ENCODE measurements around the gene OR9G4. TPM values are rescaled to one million over a fixed set of nuclear protein-coding genes. Genes with fewer than 3 reads are reported as not detected.

Gene OR9G4
- total RNA-seq, 1 donor from 2014 or later: not detected

- TF ChIP-seq, protein P1, sequence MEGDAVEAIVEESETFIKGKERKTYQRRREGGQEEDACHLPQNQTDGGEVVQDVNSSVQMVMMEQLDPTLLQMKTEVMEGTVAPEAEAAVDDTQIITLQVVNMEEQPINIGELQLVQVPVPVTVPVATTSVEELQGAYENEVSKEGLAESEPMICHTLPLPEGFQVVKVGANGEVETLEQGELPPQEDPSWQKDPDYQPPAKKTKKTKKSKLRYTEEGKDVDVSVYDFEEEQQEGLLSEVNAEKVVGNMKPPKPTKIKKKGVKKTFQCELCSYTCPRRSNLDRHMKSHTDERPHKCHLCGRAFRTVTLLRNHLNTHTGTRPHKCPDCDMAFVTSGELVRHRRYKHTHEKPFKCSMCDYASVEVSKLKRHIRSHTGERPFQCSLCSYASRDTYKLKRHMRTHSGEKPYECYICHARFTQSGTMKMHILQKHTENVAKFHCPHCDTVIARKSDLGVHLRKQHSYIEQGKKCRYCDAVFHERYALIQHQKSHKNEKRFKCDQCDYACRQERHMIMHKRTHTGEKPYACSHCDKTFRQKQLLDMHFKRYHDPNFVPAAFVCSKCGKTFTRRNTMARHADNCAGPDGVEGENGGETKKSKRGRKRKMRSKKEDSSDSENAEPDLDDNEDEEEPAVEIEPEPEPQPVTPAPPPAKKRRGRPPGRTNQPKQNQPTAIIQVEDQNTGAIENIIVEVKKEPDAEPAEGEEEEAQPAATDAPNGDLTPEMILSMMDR (IDR thresholded peaks at IDR 0.05): no peak
- DNase-seq: no peak
- intact Hi-C loops (cut with DNase I): no loop called here
- H3K4me1 ChIP-seq: no peaks in the 10 kb centered on the region
- no peak overlapping the region for H3K4me3 ChIP-seq
- no peak for ATAC-seq
- no peaks in the 10 kb centered on the region for H3K36me3 ChIP-seq
- no peaks in the 10 kb centered on the region for H3K9me3 ChIP-seq
- no peaks in the 10 kb centered on the region for H3K27me3 ChIP-seq (ENCODE audit: low read depth)
- H3K27ac ChIP-seq: no peak overlapping the region
Observed at GRCh38 chr11:56751480-56751879, 3.0 kb upstream of the OR9G4 start.

- intact Hi-C loops (cut with DNase I): no loop called here
- Histone ChIP-seq H3K27me3 (ENCODE audit: low read depth) (no peaks in the 10 kb centered on the region), H3K27ac (no peak overlapping the region), H3K36me3 (no peaks in the 10 kb centered on the region), H3K9me3 (no peaks in the 10 kb centered on the region), H3K4me3 (no peak overlapping the region), H3K4me1 (no peaks in the 10 kb centered on the region)
- TF ChIP-seq, protein P1 (IDR thresholded peaks at IDR 0.05): no peak
- DNase-seq (no peak), ATAC-seq (no peak)
Observed at GRCh38 chr11:56750190-56750589, 1.7 kb upstream of the OR9G4 start.

DNA sequence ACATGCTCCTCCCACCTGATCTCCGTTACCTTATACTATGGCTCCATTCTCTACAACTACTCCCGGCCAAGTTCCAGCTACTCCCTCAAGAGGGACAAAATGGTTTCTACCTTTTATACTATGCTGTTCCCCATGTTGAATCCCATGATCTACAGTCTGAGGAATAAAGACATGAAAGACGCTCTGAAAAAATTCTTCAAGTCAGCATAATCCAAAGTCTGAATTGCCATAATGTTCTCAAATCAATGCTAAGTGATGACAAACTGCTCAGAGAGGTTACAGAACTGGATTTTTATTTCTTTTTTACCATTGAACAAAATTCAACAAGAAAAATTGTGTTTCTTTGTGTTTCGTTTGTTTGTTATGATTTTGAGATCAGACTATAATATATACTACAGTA, 7.6 kb downstream of the OR9G4 start:
- no peaks in the 10 kb centered on the region for H3K36me3 ChIP-seq
- intact Hi-C loops (cut with DNase I): no loop called here
- TF ChIP-seq, protein P1 (IDR thresholded peaks at IDR 0.05): no peak
- H3K4me1 ChIP-seq: no peaks in the 10 kb centered on the region
- no peaks in the 10 kb centered on the region for H3K27me3 ChIP-seq (ENCODE audit: low read depth)
- H3K9me3 ChIP-seq: no peaks in the 10 kb centered on the region
- no peak for ATAC-seq
- H3K27ac ChIP-seq: no peak overlapping the region
- no peak overlapping the region for H3K4me3 ChIP-seq
- DNase-seq: no peak

GRCh38 chr11:56740107-56740506, 8.4 kb downstream of the OR9G4 start:
- H3K4me1 ChIP-seq: no peaks in the 10 kb centered on the region
- TF ChIP-seq, protein P1 (IDR thresholded peaks at IDR 0.05): no peak
- no peak for ATAC-seq
- no peaks in the 10 kb centered on the region for H3K36me3 ChIP-seq
- H3K9me3 ChIP-seq: no peaks in the 10 kb centered on the region
- no peak overlapping the region for H3K27ac ChIP-seq
- no peak for DNase-seq
- intact Hi-C loops (cut with DNase I): no loop called here
- H3K27me3 ChIP-seq (ENCODE audit: low read depth): no peaks in the 10 kb centered on the region
- H3K4me3 ChIP-seq: no peak overlapping the region

DNA sequence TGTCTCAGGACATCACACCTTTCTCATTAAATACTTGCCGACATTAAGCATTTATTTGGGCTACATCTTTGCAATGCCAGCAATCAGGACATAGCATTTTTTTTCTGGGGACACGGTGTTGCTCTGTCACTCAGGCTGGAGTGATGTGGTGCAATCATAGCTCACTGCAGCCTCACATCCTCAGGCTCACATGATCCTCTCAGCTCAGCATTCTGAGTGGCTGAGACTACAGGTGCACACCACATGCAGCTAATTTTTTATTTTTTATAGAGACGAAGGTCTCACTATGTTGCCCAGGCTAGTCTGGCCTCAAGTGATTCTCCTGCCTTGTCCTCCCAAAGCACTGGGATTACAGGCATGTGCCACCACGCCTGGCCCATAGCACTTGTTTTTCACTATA, 28.0 kb downstream of the OR9G4 start:
- Histone ChIP-seq H3K4me1 (no peaks in the 10 kb centered on the region), H3K36me3 (no peaks in the 10 kb centered on the region), H3K4me3 (no peak overlapping the region), H3K27me3 (ENCODE audit: low read depth) (no peaks in the 10 kb centered on the region), H3K9me3 (no peaks in the 10 kb centered on the region), H3K27ac (no peak overlapping the region)
- no peak for DNase-seq
- TF ChIP-seq, protein P1 (IDR thresholded peaks at IDR 0.05): no peak
- no peak for ATAC-seq
- intact Hi-C loops (cut with DNase I): no loop called here

DNA sequence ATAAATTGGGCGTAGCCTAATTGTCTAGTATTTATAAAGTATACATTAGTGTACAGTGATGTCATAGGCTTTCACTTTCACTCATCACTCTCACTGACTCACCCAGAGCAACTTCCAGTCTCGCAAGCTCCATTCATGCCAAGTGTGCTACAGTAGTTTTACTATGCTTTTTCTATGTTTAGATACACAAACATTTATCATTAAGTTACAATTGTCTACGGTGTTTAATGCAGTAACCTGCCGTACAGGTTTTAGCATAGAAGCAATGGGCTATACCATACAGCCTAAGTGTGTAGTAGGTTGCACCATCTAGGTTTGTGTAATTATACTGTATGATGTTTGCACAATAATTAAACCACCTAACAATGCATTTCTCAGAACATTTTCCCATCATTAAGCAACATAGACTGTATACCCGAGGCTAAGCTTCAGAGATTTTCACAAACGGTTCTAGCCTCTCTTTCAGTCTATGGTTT, 32.1 kb downstream of the OR9G4 start:
- no peak overlapping the region for H3K4me3 ChIP-seq
- no peaks in the 10 kb centered on the region for H3K36me3 ChIP-seq
- H3K27ac ChIP-seq: no peak overlapping the region
- no peak for ATAC-seq
- H3K4me1 ChIP-seq: no peaks in the 10 kb centered on the region
- no peak for DNase-seq
- TF ChIP-seq, protein P1 (IDR thresholded peaks at IDR 0.05): no peak
- intact Hi-C loops (cut with DNase I): no loop called here
- H3K9me3 ChIP-seq: no peaks in the 10 kb centered on the region
- H3K27me3 ChIP-seq (ENCODE audit: low read depth): no peaks in the 10 kb centered on the region
